Left kidney (tissue), 2 donors: ENCODE measurements around the gene TARBP1. TPM values are rescaled to one million over a fixed set of nuclear protein-coding genes. Genes with fewer than 3 reads are reported as not detected.
A peak's percentile ranks its signal among the peaks of the same experiment; 100 is the strongest.
"Not testable (repeated sequence)": the region's sequence is repeated elsewhere in the genome, so short reads cannot be mapped to it uniquely, and the experiment has no call there.

Experiments
- DNase-seq: peaks from one replicate; pipeline ENCODE4 v3.0.0-alpha.2; 2013
- polyA plus RNA-seq: library from polyadenylated mRNA; unstranded; fragments of 120-200 nt; gene quantifications from one replicate; pipeline ENCODE4 v1.2.1, GENCODE V29; 2013; ENCODE audit not compliant: insufficient read length

TARBP1 gene
- polyA plus RNA-seq, 1 donor: 123 TPM

DNA sequence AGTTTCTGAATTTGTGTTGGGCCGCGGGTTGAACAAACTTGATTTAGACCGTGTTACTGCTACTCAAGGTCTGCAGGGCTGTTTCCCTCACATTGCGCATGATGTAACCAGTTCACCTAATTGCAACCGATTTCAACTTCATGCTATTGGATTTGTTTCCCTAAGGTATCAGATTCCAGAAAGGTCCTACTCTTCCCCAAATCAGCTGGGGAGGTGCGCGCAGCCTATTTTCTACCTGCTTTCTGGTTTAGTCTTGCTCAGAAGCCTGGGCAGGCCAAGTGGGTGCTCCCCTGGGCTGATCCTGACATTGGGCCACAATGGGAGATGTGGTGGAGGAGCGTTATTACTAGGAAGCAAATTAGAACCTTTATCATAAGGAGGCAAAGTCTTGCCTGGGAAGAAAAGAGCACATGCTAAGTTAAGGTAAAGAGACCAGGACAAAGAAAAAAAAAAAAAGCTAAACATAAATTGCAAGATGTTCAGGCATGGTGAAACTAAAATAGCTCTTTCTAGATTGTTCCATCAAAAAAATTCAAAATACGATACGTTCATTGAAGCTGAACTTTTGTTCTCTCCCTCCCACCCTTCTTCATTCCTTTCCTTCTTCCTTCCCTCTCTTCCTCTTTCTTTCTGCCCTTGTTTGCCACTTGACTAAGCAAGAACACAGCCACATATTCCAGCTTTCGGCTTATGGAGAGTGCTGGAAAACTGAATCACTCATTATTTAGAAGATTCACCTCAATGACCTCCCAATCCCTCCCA lies 28.8 kb upstream of the TARBP1 start:
- DNase-seq: no peak

GRCh38 chr1:234507089-234507488 lies 28.1 kb upstream of the TARBP1 start:
- DNase-seq: no peak

DNA sequence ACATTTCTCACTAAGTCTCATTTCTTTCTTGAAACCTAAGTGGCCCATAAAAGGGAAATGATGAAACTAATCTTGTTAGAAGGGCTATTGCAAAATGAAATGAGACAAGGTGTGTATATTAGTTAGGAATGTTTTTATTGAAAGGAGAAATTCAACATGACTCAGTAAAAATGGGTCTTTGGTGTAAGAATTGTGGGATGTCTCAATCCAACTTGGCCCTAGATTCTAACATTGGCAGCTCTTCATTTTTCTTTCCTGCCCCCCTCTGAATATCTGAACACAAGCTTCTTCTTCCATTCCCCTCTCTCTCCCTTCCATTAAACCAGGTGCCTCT lies 26.8 kb upstream of the TARBP1 start:
- no peak for DNase-seq

DNA sequence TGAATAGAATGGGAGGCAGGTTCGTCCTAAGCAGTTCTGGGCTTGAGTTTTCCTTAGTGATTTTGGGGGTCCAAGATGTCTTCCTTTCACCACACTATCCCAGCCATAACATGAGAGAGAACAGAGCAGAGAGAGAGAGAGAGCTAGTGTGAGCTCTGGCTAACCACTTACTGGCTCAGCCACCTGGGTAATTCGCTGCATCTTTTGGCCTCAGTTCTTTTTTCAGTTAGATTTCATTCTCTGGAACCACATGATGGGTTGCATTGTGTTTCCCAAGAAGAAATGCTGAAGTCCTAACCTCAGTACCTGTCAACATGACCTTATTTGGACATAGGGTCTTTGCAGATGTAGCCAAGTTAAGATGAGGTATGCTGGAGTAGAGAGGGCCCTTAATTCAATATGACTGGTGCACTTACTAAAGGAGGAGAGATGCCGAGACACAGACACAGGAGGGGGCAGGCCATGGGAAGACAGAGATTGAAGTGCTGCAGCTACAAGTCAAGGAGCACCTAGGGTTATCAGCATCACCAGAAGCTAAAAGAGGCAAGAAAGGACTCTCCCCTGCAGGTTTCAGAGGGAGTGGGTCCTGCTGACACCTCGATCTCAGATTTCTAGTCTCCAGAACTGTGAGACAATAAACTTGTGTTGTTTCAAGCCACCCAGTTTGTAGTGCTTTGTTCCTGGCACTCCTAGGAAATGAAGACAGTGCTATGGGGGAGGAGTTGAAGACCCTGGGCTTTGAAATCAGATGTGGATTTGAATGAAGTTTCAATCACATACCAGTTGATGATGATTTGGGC lies 26.2 kb upstream of the TARBP1 start:
- no peak for DNase-seq

GRCh38 chr1:234504251-234504650 lies 25.3 kb upstream of the TARBP1 start:
- not testable (repeated sequence) for DNase-seq

DNA sequence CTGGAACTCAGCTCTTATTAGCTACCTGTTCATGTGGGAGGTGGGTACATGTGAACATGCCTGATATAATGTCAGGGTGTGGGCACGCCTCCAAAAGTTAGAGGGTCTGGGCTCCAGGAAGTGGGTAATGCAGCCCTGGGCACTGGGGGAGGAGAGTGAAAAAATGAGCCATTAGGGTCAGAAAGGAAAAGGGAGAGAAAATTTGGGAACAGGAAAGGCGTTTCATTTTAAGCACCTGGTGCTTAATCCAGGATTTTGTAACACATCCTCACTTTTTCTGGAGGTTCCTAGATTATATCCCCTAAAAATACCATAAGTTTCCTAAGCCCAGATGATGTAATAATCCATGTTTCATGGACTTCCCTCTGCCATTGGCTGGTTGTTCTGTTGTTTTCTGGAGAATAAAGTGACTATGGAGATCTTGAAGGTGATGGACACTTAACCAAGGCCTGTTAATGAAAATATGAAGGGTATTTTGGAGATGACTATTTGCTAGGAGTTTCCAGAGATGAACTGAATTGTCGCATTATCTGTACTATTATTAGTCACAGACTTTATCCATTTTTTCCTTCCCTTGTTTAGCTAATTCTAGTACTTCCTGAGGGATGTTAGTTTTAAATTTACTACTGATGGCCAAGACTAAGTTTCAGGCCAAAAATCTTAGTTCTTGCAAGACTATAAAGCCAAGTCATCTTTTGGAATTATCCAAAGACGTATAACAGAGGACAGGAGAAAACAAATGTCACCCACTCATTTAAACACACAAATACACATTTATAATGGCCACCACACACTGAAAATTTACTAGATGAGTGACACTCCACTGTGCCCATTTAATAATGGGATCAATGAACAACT lies 24.4 kb upstream of the TARBP1 start:
- no peak for DNase-seq

- DNase-seq: no peak
These were observed 23.8 kb upstream of the TARBP1 start for GRCh38 chr1:234502785-234503184.

- no peak for DNase-seq
These were observed 21.3 kb upstream of the TARBP1 start for GRCh38 chr1:234500269-234500668.

DNA sequence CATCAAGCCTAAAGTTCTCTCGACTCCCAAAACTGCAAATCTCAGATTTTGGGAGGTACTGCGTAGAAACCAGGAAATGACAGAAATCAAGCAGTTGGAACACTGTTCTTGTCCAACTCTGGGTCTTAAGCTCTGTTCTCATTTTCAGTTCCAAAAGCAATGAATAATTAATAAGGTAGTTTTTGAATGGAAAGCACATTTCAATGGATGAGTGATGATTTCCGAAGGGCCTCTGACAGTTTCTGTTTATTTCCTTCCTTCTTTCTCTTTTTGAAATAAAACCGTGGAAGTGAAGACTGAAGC lies 20.9 kb upstream of the TARBP1 start:
- DNase-seq: no peak

GRCh38 chr1:234499119-234499942 lies 20.4 kb upstream of the TARBP1 start:
- DNase-seq: peak; percentile 86

DNA sequence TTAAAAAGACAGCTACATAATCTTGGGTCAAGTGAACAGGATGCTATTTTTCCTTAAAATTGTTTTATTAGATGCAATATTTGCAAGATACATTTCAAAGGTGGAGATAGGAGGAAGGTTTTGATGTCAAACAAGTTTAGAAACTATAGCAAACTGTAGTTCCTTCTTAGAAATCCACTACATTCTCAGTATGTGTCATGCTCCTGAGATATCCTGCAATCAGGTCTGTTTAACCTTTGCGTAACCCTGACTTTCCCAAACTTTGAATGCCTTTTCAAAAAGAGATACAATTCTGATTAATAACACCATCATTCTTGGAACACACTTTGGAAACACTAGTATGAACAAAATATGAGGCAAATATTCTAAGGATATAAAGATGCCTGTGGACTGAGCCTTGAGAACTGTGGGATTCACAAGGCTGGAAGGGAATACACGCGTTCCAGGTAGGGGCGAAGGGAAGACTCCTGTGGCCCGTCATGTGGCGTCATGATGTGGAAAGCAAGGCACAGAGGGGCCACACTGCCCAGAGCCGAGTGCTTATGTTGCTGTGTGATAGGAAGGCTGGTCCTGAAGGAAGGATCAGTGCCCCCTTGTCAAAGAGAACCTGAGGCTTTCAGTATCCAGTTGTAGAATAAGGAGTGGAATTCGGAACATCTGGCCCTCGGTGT lies 19.6 kb upstream of the TARBP1 start:
- DNase-seq: no peak

DNA sequence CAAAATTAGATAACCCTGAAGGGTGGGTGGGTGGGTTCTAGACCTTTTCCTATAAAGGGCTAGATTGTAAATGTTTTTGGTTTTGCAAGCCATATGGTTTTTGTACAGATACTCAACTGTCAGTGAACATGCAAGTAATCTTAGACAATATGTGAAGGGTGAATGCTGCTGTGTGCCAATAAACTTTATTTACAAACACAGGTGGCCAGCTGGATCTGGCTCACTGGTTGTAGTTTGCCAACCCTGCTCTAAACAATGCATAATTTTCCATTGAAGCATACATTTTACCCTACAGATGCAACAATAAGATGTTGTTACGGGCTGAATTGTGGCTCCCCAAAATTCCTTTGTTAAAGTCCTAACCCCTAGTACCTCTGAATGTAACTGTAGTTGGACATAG lies 18.6 kb upstream of the TARBP1 start:
- DNase-seq: no peak

- DNase-seq: no peak
These were observed 16.4 kb upstream of the TARBP1 start for GRCh38 chr1:234495231-234495990.

DNA sequence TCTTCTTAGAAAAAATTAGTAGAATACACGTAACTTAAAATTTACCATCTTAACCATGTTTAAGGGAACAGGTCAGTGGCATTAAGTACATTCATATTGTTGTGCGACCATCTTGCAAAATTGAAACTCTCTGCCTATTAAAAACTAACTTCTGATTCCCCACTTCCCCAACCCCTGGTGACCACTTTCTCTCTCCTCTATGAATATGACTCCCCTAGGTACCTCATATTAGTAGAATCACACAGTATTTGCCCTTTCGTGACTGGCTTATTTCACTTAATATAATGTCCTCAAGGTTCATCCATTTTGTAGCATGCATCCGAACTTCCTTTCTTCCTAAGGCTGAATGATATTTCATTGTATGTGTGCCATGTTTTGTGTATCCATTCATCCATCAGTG lies 15.1 kb upstream of the TARBP1 start:
- no peak for DNase-seq

DNA sequence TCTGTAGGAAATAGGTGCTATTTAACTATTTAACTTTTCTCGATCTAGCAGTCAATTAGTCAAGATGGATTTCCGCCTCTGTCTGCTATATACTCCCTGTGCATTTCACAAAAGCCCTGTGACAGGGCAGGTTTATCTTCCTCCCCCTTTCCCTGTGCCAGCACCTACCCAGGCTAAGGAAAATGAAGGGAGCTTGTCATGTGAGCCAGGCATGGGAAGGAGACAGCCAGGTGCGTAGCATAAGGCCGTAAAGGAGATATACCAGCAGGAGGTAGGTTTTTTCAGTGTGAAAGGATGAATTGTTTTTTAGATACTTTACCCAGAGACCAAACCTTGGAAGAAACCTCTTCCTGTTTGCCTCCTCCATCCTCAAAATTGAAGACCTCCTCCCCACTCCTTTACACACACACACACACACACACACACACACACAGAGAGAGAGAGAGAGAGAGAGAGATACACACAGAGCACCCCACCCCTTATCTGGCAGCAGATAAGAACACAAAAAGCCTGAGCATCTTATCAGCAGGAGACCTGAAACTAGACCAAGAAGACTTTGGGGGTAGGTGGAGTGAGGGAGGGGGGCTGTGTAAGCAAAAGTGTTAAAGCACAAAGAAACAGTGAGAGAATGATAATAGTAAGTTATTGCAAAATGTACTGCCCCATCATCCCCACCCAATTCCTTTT lies 12.0 kb upstream of the TARBP1 start:
- no peak for DNase-seq

DNA sequence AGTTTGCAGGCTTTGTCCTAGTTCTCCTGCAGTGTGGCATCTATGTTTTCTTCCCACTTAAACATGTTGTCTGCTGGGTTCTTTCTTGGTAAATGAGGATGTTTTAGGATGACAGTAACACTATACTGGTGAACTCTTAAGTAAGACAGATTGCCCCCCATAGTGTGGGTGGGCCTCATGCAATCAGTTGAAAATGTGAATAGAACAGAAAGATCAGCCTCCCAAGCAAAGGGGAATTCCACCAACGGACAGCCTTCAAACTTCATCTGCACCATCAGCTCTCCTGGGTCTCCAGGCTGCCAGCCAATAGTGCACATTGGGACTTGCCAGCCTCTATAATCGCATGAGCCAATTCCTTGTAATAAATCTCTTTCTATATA lies 10.7 kb upstream of the TARBP1 start:
- no peak for DNase-seq

DNA sequence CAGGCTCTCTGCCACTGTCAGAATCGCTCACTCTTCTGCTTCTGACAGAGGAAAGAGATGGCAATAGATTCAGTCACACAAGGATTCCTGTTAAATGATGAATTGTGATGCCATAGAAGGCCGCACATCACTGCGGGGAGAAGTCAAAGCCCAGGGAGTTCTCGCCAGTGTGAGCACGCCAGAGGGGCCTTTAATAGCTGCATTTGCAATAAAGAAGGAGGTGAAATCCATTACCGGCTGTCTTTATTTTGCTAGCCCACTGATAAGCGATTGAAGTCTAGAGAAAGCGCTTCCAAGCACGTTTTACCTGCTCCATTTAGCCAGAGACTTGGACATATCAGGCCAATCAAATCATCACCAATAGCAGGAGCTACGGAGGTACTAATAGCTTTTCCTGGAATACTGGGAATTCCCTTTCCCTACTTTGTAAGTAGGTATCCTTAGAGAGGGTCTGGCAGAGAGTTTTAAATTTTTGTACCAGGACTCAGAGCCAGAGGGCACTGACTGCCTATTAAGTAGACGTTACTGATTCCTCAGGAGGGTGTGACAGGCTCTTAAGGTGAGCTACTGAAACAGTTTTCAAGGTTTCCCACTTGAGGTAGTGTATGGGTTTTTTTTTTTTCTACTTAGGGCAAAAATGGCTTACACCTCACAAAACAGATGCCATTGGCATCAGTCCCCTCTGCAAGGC lies 10.2 kb upstream of the TARBP1 start:
- no peak for DNase-seq

GRCh38 chr1:234488054-234489006 lies 9.4 kb upstream of the TARBP1 start:
- DNase-seq: no peak
